Bladder microvascular endothelial cell (primary cell): ENCODE data around the gene LETM1. TPM values are rescaled to one million over a fixed set of nuclear protein-coding genes. Genes with fewer than 3 reads are reported as not detected.

ENCODE experiments used
- total RNA-seq: library from RNA; depleted of rRNA; stranded (reverse); fragments of >200 nt; gene quantifications from 2 replicates; pipeline ENCODE4 v1.2.3, GENCODE V29; 2014

LETM1 gene
- total RNA-seq = 85.8 and 135 TPM in 2 replicates

GRCh38 chr4:1856071-1856942 lies at the start of gene LETM1:
Gene LETM1, minus strand, starts transcription at chr4:1856156. Its CDS starts 206 bp downstream, at chr4:1855950.

GRCh38 chr4:1870578-1871443 lies 14.9 kb upstream of the LETM1 start, which contains the start of gene NSD2:
Gene NSD2, plus strand, starts transcription at chr4:1871393. Its CDS starts 29,262 bp downstream, at chr4:1900655.

GRCh38 chr4:1792832-1793495 lies 63.0 kb downstream of the LETM1 start, which contains the start of gene FGFR3:
Gene FGFR3, plus strand, starts transcription at chr4:1793293. Its CDS starts 642 bp downstream, at chr4:1793935.

Other genes starting within 250 kb of the LETM1 start
- 0.65 and 1.7 TPM in 2 replicates for gene FAM53A, start 171.8 kb downstream of the LETM1 start, total RNA-seq
- 50.6 and 60.9 TPM in 2 replicates for gene SLBP, start 143.8 kb downstream of the LETM1 start, total RNA-seq
- 19.6 and 40.0 TPM in 2 replicates for gene TMEM129, start 134.8 kb downstream of the LETM1 start, total RNA-seq
- 17.4 and 19.1 TPM in 2 replicates for gene TACC3, start 134.6 kb downstream of the LETM1 start, total RNA-seq
- gene FGFR3, start 62.9 kb downstream of the LETM1 start, total RNA-seq = 0.32 and 3.2 TPM in 2 replicates
- gene NSD2, start 15.2 kb upstream of the LETM1 start, total RNA-seq = 46.6 and 69.9 TPM in 2 replicates
- gene NELFA, start 152.8 kb upstream of the LETM1 start, total RNA-seq = 11.5 and 15.0 TPM in 2 replicates
- gene NAT8L, start 203.2 kb upstream of the LETM1 start, total RNA-seq = under 0.01 TPM in 2 replicates